Frontal cortex (tissue), 4 donors: Measurements from ENCODE around the gene SERPINI1. TPM values are rescaled to one million over a fixed set of nuclear protein-coding genes. Genes with fewer than 3 reads are reported as not detected.

ENCODE experiments used
- DNase-seq, 2 donors: peaks; one replicate each; pipeline ENCODE4 v3.0.0; 2012; ENCODE audit warnings: low spot score in 2 of 2
- FAIRE-seq: peaks from 2 replicates; lab custom pipeline; 2012; peaks lifted over from hg19 to GRCh38; lab: Jason Lieb, UNC
- total RNA-seq: library from RNA; depleted of rRNA; stranded (reverse); fragments of >200 nt; gene quantifications from one replicate; pipeline ENCODE4 v1.2.3, GENCODE V29; 2014
- donor health status: control.
- donor health status: control.
- donor health status: control.

The SERPINI1 gene
- total RNA-seq, 1 donor from 2014 or later, result 85.6 TPM

- no peak for FAIRE-seq
Observed at GRCh38 chr3:167839460-167840134, 104.1 kb downstream of the SERPINI1 start.

DNA sequence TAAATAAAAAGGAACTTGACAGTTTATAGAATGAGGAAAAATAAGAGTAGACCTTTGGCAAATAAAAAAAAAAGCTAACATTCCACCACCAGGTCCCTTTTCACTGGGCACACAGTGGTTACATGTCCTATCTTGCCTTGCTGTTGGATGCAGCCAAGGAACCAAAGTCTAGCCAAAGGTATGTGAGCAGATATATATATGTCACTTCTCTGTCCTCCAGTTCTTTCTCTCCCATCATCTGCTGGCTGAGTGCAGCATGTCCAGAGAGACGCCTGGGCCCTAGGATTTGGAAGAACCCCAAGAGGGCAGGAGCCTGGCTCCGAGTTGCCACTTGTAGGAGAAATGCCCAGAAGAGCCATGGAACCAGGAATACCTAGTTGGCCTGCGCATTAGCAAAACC, 104.7 kb downstream of the SERPINI1 start:
- no peak for FAIRE-seq
- no peak for DNase-seq

More at GRCh38 chr3:167839460-167840134, 104.1 kb downstream of the SERPINI1 start:
- DNase-seq, result no peak

- DNase-seq (no peak), FAIRE-seq (no peak)
Observed at GRCh38 chr3:167843481-167843880, 108.0 kb downstream of the SERPINI1 start.

DNA sequence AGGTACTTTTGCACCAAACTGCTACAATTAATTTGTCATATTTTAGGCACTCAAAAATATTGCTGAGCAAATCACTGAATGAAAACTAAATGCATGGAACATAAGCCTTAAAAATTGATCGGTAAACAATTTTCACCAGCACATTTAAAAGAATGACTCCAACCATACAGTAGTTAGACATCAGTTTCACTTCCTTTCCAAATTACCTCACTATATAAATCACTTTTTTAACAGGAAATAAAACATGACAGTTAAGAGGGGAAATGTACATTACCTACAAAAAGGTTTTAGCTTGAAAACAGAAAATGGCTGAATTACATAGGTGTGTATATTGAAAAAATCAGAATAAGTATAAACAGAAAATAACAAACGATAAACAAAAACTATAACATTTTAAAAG, 108.4 kb downstream of the SERPINI1 start:
- FAIRE-seq (peak; percentile 51), DNase-seq (no peak)

GRCh38 chr3:167844528-167844927, 109.0 kb downstream of the SERPINI1 start:
- FAIRE-seq (no peak), DNase-seq (no peak)

- no peak for FAIRE-seq
- DNase-seq, result no peak
Observed at GRCh38 chr3:167851171-167851570, 115.7 kb downstream of the SERPINI1 start.

GRCh38 chr3:167851749-167852148, 116.2 kb downstream of the SERPINI1 start:
- FAIRE-seq (no peak), DNase-seq (no peak)

GRCh38 chr3:167852216-167852615, 116.7 kb downstream of the SERPINI1 start:
- FAIRE-seq (no peak), DNase-seq (no peak)

GRCh38 chr3:167854063-167854462, 118.5 kb downstream of the SERPINI1 start:
- DNase-seq (no peak), FAIRE-seq (no peak)

GRCh38 chr3:167854846-167855245, 119.3 kb downstream of the SERPINI1 start:
- DNase-seq (no peak), FAIRE-seq (no peak)

DNA sequence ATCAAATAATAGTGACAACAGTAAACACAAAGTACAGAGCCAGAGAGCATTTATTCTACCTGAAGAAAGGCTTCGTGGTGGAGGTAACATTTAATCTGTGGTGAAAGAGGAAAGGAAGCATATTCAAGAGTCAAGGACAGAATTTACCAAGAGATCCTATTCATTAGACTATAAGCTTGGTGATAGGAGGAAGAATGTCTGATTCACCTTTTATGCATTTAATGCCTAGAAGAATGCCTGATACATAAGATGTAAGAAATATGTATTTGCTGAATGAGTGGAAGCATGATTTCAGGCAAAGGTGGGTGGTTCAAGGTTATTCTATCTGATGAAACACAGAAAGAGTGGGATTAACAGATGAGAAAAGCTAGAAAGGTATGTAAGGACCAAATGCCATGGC, 119.8 kb downstream of the SERPINI1 start:
- DNase-seq (no peak), FAIRE-seq (no peak)

GRCh38 chr3:167858865-167859264, 123.3 kb downstream of the SERPINI1 start:
- FAIRE-seq (no peak), DNase-seq (no peak)

DNA sequence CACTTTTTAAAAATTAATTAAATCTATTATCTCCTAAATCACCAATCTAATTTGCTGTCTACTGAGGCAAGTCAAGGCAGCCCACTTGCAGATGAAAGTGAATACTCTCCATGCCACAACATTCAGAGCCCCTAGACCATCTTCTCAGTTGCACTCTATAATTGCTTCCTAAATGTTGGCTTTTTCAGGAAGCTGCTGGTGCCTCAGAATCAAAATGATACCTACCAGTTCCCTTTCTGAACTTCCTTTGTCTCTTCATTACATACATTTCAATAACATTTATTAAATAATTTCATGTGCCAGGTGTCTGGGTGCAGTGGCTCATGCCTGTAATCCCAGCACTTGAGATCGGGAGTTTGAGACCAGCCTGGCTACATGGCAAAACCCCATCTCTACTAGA, 124.1 kb downstream of the SERPINI1 start:
- DNase-seq (no peak), FAIRE-seq (no peak)

DNA sequence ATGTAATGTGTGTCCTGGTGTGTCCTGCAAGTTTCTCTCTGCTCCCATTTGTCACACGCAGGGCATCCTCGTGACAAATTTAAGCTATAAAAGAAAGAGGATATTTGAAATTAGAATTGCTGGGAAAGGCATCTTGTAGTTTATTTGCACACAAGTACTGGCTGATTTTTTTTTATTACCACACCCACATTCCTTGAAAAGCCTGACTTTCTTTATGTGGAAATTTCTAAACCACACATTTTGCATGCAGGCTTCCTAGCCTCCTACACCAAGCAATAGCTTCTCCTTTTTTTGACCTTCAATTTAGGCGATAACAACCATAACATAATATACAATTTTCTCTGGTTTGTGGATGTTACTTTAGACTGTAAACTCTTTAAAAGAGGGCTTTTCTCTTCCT, 126.1 kb downstream of the SERPINI1 start:
- DNase-seq (no peak), FAIRE-seq (no peak)

- FAIRE-seq (no peak), DNase-seq (no peak)
Observed at GRCh38 chr3:167862104-167862730, 126.7 kb downstream of the SERPINI1 start.

DNA sequence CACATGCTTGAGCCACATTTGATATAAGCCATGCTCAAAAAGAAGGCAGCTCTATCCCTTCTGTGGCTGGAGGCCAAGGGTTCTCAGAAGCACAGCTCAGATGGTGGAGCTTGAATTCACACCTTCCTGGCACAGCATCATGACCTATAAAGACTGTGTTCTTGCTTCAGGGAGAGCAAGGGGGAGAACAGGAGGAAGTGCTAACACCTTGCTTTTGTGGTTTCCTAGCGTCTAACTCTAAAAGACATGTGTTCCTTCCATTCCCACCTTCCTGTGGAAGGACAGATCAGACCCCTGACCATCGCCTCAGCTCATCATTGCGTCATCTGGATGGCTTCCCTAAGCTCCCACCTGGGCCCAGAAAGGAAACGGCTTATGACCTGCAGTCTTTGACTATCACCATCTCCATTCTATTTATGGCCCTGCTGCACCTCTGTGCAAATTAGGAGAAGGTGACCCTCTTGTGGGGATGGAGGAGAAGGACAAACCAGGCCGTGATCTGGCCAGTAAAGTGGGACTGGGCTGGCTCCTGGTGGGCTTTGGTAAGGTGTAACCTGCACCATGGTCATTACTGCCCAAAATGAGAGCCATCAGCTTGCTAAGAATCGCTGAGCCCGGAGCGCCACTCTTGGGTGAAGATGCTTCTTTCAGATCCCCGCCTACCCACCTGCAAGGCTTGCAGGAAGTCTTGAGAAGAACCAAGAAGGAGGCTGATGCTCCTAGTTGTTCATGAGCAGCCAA, 128.5 kb downstream of the SERPINI1 start:
- no peak for FAIRE-seq
- DNase-seq, result no peak

DNA sequence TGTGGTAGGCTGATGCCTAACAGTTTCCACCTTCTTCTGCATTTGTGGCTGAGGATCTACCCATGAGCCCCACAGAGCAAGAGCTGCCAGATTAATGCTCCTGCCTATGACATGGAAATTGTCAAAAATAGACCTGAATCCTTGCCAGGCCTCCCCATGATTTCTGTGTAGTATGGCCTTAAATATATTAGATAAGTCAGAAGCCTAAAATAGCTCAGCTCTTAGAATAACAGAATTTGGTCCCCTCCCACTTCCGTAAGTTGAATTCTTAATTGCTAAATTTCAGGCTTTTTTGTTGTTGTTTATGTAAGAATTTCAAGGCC, 129.0 kb downstream of the SERPINI1 start:
- FAIRE-seq (no peak), DNase-seq (no peak)

DNA sequence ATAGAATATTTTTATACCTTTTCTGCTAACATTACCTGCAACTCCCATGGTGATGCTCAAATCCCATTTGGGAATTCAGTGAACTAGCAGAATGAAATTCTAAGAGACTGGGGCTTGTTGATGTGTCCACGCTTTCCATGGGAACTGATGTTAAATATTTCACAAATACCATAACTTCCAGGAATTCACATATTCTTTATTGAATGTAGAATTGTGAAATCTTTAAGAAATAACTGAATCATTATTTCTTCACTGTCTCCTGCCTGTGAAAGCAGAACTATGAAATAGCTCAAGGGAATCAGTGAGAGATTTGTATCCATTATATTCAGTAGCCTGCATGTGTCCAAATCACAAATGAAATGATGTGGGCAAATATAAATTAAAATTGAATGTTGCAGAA, 130.8 kb downstream of the SERPINI1 start:
- DNase-seq (no peak), FAIRE-seq (no peak)

GRCh38 chr3:167867981-167868380, 132.5 kb downstream of the SERPINI1 start:
- DNase-seq (no peak), FAIRE-seq (no peak)

GRCh38 chr3:167870181-167870580, 134.7 kb downstream of the SERPINI1 start:
- FAIRE-seq (no peak), DNase-seq (no peak)

DNA sequence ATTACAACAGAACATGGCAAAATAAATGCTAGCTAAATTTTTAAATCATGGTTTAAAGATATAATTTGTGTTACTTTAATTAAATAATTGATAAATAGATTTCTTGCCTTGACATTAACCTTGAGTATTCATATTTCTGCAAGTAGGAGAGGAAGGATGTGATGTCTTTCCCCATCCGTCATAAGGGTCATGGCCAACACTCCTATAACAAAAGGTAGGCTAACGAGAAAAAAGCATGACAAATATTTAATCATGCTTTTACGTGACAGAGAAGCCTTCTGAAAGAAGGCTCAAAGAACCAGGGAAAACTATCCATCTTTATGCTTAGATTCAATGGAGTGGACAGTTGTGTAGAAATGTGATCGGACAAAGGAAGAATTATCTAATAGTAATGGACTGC, 135.2 kb downstream of the SERPINI1 start:
- no peak for FAIRE-seq
- no peak for DNase-seq
